ENCODE measurements around the gene C5orf46.
"Not testable (repeated sequence)": the region's sequence is repeated elsewhere in the genome, so short reads cannot be mapped to it uniquely, and the experiment has no call there.

Gene C5orf46

DNA sequence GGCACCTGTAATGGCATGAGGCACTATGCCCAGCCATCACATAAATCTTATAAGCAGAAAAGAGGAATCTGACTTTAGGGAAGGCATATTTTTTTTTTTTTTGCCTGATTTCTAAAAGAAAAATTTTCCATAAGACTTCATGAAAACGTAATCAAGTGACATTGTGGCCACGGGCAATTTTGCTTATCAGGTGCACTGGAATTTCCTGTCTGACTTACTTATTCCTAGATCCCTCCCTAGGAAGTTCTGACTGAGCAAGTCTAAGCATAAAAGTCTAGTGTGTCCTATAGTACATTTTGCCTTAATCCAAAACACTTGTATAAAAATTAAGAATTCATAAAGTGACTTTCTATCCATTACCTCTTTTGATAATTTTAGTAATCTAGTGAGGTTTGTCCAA, 12.5 kb downstream of the C5orf46 start:
- no peak for DNase-seq

DNA sequence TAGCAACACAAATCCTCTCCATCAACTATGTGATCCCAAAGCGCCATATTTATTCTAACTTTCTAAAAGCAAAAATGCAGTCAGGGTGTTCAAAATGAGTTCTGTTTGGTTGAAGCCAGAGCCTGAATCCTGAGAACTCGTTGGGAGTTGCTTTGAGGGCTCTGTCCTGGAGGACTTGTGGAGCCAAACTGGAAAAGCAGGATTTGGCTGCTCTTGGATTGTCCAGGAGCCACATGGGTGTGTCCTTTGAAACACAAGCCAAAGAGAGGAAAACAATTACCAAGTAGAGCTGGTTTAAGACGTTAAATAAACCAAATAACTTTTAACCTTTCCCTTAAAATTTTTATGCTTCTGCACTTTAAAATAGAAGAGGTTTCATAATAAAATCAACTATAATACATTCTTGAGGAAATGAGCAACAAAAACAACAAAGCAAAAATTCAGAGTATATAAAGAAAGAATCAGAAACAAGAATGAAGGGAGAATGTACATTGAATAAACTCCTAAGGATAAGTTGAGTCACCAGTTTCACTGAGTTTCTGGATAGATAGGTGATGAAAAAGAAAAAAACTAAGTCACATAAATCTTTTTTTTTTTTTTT, 13.5 kb downstream of the C5orf46 start:
- no peak for DNase-seq

DNA sequence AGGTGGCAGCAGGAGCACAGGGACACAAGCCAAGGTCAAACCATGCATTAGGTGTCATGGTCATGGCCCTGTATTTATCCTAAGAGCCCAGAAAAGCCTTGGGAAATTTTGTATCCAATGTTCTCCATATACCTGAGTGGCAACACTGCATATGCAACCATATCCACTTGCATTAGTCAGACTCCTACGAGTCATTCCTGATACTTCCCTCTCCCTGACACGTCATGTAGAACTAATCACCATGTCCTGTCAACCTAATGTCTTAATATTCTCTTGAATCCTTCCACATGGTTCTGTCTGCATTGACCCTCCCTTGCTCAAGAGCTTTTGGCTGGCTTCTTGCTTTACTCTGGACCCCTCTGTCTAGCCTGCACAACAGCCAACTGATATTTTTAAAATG, 18.4 kb downstream of the C5orf46 start:
- DNase-seq = no peak

GRCh38 chr5:147887026-147887627, 19.2 kb downstream of the C5orf46 start:
- no peak for DNase-seq

- DNase-seq = no peak
Observed at GRCh38 chr5:147882586-147883313, 23.6 kb downstream of the C5orf46 start.

GRCh38 chr5:147880487-147880886, 25.9 kb downstream of the C5orf46 start:
- no peak for DNase-seq

GRCh38 chr5:147879784-147880183, 26.6 kb downstream of the C5orf46 start:
- DNase-seq = no peak

GRCh38 chr5:147878066-147878759, 28.1 kb downstream of the C5orf46 start, which contains the start of gene SCGB3A2:
Gene SCGB3A2 (plus strand): TSS chr5:147878711. CDS start chr5:147878804, 93 bp downstream.
- DNase-seq = no peak

DNA sequence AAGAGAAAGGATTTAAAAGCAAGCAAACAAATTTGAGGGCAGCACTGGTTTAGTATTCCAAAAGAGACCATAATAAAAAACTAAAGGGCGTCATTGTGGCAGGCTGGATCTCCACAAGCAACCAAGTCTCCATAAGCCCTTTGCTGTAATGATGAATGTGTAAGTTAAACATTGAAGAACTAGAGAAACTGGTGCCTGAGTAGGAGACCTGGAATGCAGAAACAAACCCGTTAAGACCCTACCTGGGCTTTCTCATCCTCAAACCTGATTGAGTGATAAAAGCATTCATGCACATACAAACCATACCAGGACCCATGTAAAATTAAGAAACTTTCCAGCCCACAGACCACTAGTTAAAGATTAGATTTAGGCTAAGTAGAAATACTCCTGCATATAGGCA, 29.7 kb downstream of the C5orf46 start:
- no peak for DNase-seq

GRCh38 chr5:147876141-147876540, 30.2 kb downstream of the C5orf46 start:
- no peak for DNase-seq

- no peak for DNase-seq
Observed at GRCh38 chr5:147874910-147875367, 31.4 kb downstream of the C5orf46 start.

DNA sequence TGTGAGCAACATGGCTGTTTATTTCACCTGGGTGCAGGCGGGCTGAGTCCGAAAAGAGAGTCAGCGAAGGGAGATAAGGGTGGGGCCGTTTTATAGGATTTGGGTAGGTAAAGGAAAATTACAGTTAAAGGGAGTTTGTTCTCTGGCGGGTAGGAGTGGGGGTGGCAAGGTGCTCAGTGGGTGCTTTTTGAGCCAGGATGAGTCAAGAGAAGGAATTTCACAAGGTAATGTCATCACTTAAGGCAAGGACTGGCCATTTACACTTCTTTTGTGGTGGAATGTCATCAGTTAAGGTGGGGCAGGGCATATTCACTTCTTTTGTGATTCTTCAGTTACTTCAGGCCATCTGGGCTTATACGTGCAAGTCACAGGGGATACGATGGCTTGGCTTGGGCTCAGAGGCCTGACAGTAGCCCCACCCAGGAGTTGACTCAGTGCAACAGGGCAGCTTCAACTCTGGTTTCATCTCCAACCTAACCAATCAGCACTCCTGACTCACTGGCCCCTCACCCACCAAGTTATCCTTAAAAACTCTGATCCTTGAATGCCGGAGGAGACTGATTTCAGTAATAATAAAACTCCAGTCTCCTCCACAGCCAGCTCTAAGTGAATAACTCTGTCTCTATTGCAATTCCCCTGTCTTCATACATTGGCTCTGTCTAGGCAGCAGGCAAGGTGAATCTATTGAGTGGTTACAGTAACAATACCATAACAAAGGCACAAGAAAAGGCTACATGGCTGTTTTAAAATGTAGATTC, 32.0 kb downstream of the C5orf46 start:
- not testable (repeated sequence) for DNase-seq

DNA sequence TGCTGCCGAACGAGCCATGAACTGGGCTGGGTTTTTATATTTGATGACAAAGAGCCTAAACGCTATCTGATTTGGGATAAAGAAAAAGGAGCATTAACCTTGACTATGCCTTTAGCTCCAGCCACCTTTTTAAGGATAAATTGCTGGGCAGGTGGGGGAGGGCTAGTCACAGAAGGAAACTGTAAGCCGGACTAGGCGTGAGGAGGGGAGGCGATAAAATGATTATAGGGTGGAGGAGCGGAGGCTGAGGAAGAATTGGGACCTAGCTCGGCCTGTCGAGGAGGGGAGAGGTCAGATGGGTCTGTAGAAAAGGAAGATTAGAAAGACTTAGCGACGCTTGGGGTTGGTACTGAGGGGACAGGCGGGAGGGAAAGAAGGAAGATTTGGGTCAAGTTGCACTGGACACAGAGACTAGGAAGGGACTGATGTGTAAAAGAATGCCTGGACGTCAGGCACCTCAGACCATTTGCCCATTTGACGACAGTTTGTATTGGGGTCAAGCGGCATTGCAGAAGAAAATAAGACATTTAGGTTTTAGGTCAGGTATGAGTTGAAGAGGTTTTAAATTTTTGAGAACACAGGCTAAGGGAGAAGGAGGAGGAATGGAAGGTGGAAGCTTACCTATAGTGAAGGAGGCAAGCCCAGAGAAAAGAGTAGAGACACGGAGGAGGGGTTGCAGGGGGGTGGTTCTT, 33.4 kb downstream of the C5orf46 start:
- DNase-seq = not testable (repeated sequence)

- not testable (repeated sequence) for DNase-seq
Observed at GRCh38 chr5:147871980-147872549, 34.3 kb downstream of the C5orf46 start.

- not testable (repeated sequence) for DNase-seq
Observed at GRCh38 chr5:147869892-147870291, 36.4 kb downstream of the C5orf46 start.

GRCh38 chr5:147869112-147869511, 37.2 kb downstream of the C5orf46 start:
- DNase-seq = no peak

- DNase-seq = no peak
Observed at GRCh38 chr5:147863454-147864158, 42.7 kb downstream of the C5orf46 start.

DNA sequence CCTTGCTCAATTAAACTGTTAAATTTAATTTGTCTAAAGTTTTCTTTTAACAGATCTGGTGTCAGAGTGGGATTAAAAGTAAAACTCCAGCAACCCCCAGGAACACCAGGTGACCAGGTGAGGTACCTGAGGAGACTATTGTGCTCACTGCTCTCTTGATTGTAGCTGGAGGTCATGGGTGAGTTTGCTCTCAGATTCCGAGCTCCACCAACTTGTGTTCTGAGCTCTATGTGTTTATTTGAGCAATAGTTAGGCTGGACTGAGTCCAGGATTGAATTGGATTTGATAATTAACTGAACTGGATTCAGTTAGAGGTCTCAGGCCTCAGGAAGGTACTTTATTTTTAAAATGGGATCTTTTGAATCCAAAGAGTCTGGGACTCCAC, 45.7 kb downstream of the C5orf46 start:
- DNase-seq = no peak

DNA sequence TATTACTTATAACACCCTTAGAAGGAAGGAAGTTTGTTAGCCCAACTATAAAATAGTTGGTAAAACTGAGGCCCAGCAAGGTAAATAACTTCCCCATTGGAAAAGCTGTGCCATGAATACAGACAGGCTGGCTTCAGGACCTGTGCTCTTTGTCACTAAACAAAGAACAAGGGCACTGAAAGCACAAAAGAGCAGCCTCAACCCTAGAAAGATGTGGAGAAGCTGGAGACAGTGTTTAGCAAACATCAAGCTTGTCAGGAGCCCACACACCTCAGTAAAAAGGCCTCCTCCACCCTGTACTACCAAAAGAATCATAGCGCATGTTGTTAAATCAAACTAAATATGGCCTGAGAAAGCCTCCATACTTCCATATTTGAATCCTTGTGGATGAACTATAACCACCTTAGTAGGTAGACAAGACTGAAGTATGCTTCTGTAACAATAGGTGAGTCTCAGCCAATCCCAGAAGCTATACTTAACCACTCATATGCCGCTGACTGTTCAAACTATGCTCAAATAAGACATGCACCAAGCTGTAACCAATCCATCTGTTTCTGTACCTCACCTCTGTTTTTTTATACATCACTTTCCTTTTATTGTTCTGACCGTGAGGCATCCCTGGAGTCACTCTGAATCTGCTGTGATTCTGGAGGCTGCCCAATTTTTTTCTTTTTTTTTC, 46.2 kb downstream of the C5orf46 start:
- no peak for DNase-seq

GRCh38 chr5:147858565-147858964, 47.8 kb downstream of the C5orf46 start:
- DNase-seq = no peak
